SJCRH30 (cell line): Measurements from ENCODE around the gene HES7. TPM values are rescaled to one million over a fixed set of nuclear protein-coding genes. Genes with fewer than 3 reads are reported as not detected.
"Not testable (repeated sequence)": the region's sequence is repeated elsewhere in the genome, so short reads cannot be mapped to it uniquely, and the experiment has no call there.

Source experiments
- DNase-seq, 2 experiments: peaks; one replicate each; pipeline ENCODE4 v3.0.0-alpha.2; 2015 to 2020
- H3K27ac ChIP-seq: fragments of 250-450 bp; sonication (Bioruptor Pico); 2 replicates; pipeline ENCODE4 v1.5.1; 2020; ENCODE audit warnings: mild to moderate bottlenecking, moderate library complexity
- H3K27me3 ChIP-seq: fragments of 250-450 bp; sonication (Bioruptor Pico); 2 replicates; pipeline ENCODE4 v1.5.1; 2020; ENCODE audit warnings: mild to moderate bottlenecking, moderate library complexity
- H3K36me3 ChIP-seq: fragments of 250-450 bp; sonication (Bioruptor Pico); 2 replicates; pipeline ENCODE4 v1.5.1; 2020; ENCODE audit warnings: mild to moderate bottlenecking, moderate library complexity
- H3K4me1 ChIP-seq: fragments of 250-450 bp; sonication (Bioruptor Pico); 2 replicates; pipeline ENCODE4 v1.5.1; 2020; ENCODE audit warnings: mild to moderate bottlenecking, moderate library complexity
- H3K4me3 ChIP-seq: fragments of 250-450 bp; sonication (Bioruptor Pico); 2 replicates; pipeline ENCODE4 v1.5.1; 2020; ENCODE audit warnings: mild to moderate bottlenecking, moderate library complexity
- H3K9me3 ChIP-seq: fragments of 250-450 bp; sonication (Bioruptor Pico); replicated peaks from 2 replicates; pipeline ENCODE4 v1.5.1; 2020; ENCODE audit warnings: mild to moderate bottlenecking, moderate library complexity
- total RNA-seq: library from RNA; depleted of rRNA; stranded (reverse); fragments of >200 nt; shearing (Covaris generic); gene quantifications from 2 replicates; pipeline ENCODE4 v1.2.3, GENCODE V29; 2014

Gene HES7
- total RNA-seq, 1 experiment from 2014 or later, result 0.91 TPM

DNA sequence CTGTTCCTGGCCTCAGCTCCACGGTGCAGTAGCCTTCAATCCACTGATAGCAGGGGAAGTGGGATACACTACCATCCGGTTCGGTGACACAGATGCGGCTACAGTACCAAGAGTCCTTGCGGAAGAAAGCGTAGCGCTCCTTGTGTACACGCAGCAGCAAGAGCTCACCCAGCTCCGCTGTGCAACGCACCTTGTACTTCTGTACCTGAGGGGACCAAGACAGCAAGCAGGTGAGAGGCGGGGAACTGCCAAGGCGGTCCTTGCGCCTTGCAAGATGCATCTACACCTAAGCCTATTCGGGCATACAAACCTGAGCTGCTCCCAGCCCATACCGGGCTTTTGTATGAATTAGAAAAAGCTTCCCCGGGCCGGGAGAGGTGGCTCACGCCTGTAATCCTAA lies 7.1 kb downstream of the HES7 start:
- H3K4me1 ChIP-seq, result no peaks in the 10 kb centered on the region
- no peak for DNase-seq
- no peaks in the 10 kb centered on the region for H3K9me3 ChIP-seq
- no peak overlapping the region for H3K27ac ChIP-seq
- H3K36me3 ChIP-seq, result no peaks in the 10 kb centered on the region
- no peak overlapping the region for H3K4me3 ChIP-seq
- no peaks in the 10 kb centered on the region for H3K27me3 ChIP-seq

DNA sequence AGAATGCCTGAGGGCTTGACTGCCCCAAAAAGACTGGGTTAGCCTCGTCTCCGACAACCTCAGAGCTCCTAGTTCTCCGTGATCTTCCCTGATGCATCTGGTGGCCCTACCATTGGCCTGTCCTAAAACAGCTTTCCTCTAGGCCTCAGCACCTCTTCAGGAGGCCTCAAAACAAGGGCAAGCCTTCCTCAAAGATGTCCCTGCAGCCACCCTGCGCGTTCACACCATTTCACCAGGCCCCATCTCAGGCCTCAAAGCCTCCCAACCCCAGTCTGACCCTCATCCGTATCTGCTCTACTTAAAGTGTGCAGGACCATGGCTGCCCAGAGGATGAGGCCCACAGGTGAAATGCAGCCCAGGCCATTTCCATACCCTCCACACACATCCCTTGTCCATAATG lies 13.0 kb downstream of the HES7 start:
- no peak for DNase-seq
- H3K4me1 ChIP-seq, result no peaks in the 10 kb centered on the region
- no peak overlapping the region for H3K27ac ChIP-seq
- no peaks in the 10 kb centered on the region for H3K36me3 ChIP-seq
- H3K9me3 ChIP-seq, result no peaks in the 10 kb centered on the region
- H3K4me3 ChIP-seq, result no peak overlapping the region
- no peaks in the 10 kb centered on the region for H3K27me3 ChIP-seq

DNA sequence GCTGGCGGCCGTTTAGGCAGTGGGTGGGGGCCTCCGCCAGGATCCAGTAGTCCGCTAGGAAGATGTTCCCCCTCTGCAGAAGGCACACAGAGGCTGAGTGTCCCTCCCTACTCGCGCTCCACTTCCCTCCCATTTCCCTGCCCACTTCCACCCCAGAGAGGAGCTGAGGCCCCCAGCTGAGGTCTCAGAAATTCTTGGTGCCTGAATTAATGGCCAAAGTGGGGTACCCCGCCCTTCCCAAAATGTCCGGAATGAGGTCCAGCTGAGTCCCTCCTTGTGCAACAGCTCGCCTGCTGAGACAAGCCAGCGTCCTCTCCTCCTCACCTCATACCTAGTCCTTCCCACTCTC lies 13.5 kb downstream of the HES7 start:
- no peaks in the 10 kb centered on the region for H3K4me1 ChIP-seq
- no peaks in the 10 kb centered on the region for H3K9me3 ChIP-seq
- H3K27me3 ChIP-seq, result 0 out of 2 replicates have a peak, but pooled peaks cover under 1% of the 10 kb centered on the region
- DNase-seq, result no peak
- H3K4me3 ChIP-seq, result no peak overlapping the region
- no peaks in the 10 kb centered on the region for H3K36me3 ChIP-seq
- no peak overlapping the region for H3K27ac ChIP-seq

DNA sequence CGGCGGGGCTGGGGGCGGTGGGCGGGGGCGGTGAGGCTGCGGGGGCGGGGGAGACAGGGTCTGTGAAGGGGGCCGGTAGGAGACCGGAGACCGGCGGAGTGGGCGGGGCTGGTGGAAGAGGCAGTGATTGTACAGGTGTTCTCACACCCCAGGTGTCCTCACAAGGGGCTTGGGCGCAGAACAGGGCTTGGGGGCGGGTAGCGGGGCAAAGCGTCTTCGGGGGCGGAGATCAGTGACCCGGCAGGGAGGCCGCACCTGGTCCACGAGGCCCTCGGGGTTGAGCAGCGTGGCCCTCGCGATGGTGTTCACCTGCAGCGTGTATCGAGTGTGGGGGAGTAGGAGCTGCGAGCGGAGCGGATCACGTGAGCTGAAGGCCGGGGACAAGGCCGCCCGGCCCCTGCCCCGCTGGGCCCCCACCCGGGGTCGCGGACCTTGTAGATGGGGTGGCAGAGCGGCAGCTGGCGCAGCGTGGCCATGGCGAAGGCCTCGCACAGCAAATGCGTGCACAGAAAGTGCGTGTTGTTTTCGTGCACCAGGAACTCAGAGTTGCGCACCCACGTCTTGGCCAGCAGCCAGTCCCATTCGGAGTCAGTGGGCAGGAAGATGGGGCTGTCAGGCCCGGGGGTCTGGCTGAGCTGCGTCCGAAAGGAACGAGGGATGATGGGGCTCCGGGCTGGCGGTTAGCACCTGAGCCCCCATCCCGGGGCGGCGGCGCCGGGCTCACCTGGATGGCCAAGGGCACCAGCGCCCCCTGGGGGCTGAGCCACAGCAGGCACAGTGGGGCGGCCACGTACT lies 14.0 kb downstream of the HES7 start:
- Histone ChIP-seq H3K9me3 (no peaks in the 10 kb centered on the region), H3K36me3 (no peaks in the 10 kb centered on the region), H3K27ac (no peak overlapping the region), H3K27me3 (peaks cover 4% of the 10 kb centered on the region), H3K4me3 (no peak overlapping the region), H3K4me1 (no peaks in the 10 kb centered on the region)
- DNase-seq, result no peak

DNA sequence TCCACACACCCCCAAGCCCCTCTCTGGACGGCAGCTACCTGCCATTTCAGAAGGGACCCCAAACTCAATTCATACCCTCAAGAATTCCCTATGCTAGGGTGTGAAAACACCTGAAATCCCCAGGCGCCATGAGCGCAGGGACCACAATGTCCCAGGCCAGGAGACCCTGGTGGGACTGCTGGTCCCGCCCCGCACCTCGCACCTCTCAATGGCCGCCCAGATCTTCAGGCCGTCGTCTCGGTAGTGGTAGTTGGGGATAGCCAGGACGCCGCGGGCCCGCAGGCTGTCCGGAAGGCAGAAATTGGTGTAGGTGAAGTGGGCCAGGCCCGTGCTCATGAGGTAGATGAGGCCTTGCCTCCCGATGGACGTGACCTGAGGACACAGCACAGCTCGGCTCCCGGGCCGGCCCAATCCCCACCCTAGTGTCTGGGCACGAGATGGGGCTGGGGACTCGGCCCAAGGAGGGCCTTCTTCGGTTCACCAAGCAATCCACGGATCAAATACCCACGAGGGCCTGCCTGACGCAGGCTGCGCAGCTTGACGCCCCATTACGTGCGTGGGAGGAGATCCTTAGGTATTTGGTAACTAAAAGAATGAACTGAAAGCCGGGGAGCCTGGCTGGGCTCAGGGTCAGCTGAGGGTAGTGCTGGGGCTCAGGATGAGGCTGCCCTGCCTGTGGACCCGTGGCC lies 14.8 kb downstream of the HES7 start:
- Histone ChIP-seq H3K9me3 (no peaks in the 10 kb centered on the region), H3K4me1 (no peaks in the 10 kb centered on the region), H3K27me3 (peaks cover 9% of the 10 kb centered on the region), H3K4me3 (no peak overlapping the region), H3K36me3 (no peaks in the 10 kb centered on the region), H3K27ac (no peak overlapping the region)
- no peak for DNase-seq

GRCh38 chr17:8106980-8107379 lies 16.9 kb downstream of the HES7 start:
- H3K27me3 ChIP-seq, DNase-seq: not testable (repeated sequence)

DNA sequence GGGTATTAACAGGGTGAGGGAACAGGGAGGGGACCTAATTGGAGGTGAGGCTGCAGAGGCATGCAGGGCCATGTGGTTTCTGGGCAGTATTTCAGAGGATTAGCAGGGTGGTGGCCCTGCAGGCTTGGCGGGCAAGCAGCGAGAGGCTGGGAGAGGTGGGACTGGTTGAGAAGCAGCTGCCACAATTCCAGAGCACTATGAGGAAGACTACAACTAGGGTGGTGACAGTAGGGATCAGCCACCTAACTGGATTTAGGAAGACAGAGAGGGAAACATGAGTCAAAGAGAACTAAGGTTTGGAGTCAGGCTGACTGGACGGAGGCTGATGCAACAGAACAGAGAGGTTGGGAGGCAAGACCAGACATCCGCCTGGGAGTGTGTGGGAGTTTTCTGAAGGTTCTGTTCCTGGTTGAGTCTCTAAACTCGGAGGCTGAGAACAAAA lies 17.9 kb downstream of the HES7 start:
- H3K4me1 ChIP-seq, result no peaks in the 10 kb centered on the region
- H3K27ac ChIP-seq, result no peak overlapping the region
- H3K27me3 ChIP-seq, result peaks cover 9% of the 10 kb centered on the region
- no peaks in the 10 kb centered on the region for H3K36me3 ChIP-seq
- no peak overlapping the region for H3K4me3 ChIP-seq
- DNase-seq, result no peak
- no peaks in the 10 kb centered on the region for H3K9me3 ChIP-seq

More at GRCh38 chr17:8106980-8107379, 16.9 kb downstream of the HES7 start:
- H3K4me1 ChIP-seq, H3K36me3 ChIP-seq, H3K9me3 ChIP-seq, H3K27ac ChIP-seq, H3K4me3 ChIP-seq: not testable (repeated sequence)

GRCh38 chr17:8104911-8105310 lies 19.0 kb downstream of the HES7 start:
- no peak for DNase-seq
- no peak overlapping the region for H3K4me3 ChIP-seq
- H3K9me3 ChIP-seq, result no peaks in the 10 kb centered on the region
- H3K27me3 ChIP-seq, result peaks cover 9% of the 10 kb centered on the region
- H3K4me1 ChIP-seq, result no peaks in the 10 kb centered on the region
- no peak overlapping the region for H3K27ac ChIP-seq
- H3K36me3 ChIP-seq, result no peaks in the 10 kb centered on the region

DNA sequence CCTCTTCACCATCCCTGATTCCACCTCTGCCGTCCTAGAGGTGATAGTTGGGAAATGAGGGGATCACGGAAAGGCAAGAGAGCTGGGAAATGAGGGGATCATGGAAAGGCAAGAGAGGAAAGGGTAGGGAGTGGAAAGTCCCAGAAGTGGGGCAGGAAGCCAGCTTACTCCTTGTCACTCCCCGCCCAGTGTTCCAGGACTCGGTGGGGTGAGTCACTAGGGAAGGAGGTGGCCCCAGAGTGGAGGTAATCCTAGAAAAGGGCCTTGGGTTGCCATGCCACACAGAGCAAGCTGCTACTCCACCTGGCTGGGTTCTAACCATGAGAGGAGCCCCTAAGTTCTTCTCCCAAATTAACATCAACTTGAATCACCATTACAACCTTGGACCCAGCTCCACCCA lies 20.4 kb downstream of the HES7 start:
- H3K27me3 ChIP-seq, result peaks cover 9% of the 10 kb centered on the region

DNA sequence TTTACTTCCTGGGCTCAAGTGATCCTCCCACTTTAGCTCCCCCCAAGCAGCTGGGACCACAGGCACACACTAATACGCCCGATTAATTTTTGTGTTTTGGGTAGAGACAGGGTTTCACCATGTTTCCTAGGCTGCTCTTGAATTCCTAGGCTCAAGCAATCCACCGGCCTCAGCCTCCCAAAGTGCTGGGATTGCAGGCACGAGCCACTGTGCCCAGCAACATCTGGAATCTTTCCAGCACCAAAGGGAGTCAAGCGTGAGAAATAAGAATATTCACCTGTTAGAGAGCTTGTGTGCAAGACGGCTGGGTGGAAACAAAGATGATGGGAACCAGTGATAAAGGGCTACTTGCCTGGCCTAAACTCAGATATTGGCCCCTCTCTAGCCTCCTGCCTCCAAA lies 22.2 kb downstream of the HES7 start:
- Histone ChIP-seq H3K4me1 (no peaks in the 10 kb centered on the region), H3K27ac (no peak overlapping the region), H3K36me3 (no peaks in the 10 kb centered on the region), H3K9me3 (no peaks in the 10 kb centered on the region), H3K4me3 (no peak overlapping the region), H3K27me3 (peaks cover 9% of the 10 kb centered on the region)
- DNase-seq, result no peak

More for the DNA sequence above, 20.4 kb downstream of the HES7 start:
- H3K4me3 ChIP-seq, result no peak overlapping the region
- no peak for DNase-seq
- no peak overlapping the region for H3K27ac ChIP-seq
- no peaks in the 10 kb centered on the region for H3K9me3 ChIP-seq
- no peaks in the 10 kb centered on the region for H3K4me1 ChIP-seq
- H3K36me3 ChIP-seq, result no peaks in the 10 kb centered on the region

- no peak for DNase-seq
- peaks cover 9% of the 10 kb centered on the region for H3K27me3 ChIP-seq
- no peak overlapping the region for H3K4me3 ChIP-seq
- H3K27ac ChIP-seq, result no peak overlapping the region
- H3K4me1 ChIP-seq, result no peaks in the 10 kb centered on the region
- no peaks in the 10 kb centered on the region for H3K9me3 ChIP-seq
- no peaks in the 10 kb centered on the region for H3K36me3 ChIP-seq
Observed at GRCh38 chr17:8100763-8101162, 23.1 kb downstream of the HES7 start.

DNA sequence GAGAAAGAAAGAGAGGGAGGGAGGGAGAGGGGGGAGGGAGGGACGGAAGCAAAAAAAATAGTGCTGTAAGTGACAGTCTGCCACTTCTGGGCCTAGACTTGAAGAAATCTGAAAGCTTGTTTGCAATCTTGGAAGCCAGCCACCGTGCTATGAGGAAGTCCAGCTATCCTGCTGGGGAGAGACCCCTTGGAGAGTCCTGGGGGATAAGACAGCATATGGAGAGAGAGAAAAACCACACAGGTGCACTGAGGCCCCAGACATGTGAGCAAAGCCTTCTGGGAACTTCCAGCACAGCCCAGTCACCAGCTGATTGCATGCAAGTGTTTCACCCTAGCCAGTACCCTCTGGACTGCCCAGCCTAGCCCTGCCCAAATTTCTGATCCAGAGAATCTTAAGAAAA lies 23.8 kb downstream of the HES7 start:
- H3K27ac ChIP-seq, result no peak overlapping the region
- peaks cover 5% of the 10 kb centered on the region for H3K27me3 ChIP-seq
- no peaks in the 10 kb centered on the region for H3K4me1 ChIP-seq
- no peak for DNase-seq
- H3K9me3 ChIP-seq, result no peaks in the 10 kb centered on the region
- no peak overlapping the region for H3K4me3 ChIP-seq
- no peaks in the 10 kb centered on the region for H3K36me3 ChIP-seq

DNA sequence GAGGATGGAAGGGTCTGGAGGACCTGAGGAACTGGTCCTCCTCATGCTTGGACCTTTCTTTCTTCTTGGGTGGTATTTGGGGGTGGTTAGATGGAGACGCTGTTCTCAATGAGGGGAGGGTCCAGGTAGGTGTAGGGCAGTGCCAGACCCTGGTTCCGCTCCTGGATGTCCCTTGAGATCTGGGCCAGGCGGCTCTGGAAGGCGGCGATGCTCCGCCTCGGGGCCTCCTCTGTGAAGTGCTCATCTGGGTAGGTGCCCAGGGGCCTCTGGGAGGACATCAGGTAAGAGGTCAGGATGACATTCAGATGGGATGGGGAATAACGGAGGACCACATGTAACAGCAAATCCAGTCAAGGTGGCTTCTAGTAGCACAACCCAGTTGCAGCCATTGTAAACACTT lies 27.4 kb downstream of the HES7 start:
- H3K4me1 ChIP-seq, result no peaks in the 10 kb centered on the region
- H3K4me3 ChIP-seq, result no peak overlapping the region
- H3K36me3 ChIP-seq, result no peaks in the 10 kb centered on the region
- H3K27me3 ChIP-seq, result no peaks in the 10 kb centered on the region
- no peak for DNase-seq
- H3K9me3 ChIP-seq, result no peaks in the 10 kb centered on the region
- H3K27ac ChIP-seq, result no peak overlapping the region

DNA sequence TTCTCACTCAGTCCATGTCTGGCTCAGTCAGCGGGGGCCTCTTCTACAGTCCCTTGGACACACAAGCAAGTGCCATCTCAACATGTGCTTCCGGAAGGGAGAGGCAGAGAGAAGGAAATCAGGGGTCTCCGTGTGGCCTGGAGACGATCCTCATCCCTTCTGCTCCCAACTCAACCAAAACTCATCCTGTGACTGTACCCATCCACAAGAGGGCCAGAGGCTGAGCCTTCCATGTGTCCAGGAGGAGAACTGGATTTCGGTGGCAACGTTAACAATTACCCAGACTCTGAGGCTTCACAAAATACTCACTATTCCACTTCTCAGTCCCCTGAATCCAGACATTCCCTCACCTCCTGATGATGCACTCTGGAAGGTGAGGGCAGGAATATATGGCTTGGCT lies 28.5 kb downstream of the HES7 start:
- Histone ChIP-seq H3K27me3 (no peaks in the 10 kb centered on the region), H3K4me1 (no peaks in the 10 kb centered on the region)
- DNase-seq, result no peak

DNA sequence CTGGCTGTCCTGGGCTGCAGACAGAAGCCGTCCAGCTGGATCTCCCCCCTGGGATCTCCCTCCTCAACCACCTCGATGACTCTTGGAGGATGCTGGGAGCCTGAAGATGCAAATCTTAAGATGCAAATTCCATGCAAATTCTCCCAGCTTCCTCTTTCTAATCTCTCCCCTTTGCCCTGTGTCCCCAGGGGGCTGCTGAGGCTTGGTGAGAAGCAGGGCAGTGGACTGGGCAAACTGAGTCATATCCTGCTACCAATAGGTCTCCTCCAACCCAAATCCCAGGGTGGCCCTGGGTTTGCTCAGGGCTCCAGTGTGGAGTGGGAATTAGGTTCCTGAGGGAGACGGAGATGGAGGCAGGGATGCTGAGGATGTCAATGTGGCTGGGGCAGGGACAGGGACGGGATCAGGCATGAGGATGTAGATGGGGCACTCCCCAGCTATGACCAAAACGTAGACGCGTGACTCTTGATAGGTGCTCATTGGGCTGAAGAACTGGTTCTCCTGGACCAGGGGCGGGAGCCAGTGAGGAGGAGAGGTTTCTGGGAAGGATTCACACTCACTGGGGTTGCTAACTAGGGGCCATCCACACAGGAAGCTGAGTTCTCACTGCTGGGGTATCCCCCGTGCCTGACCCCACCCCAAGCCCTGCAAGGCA lies 32.7 kb downstream of the HES7 start:
- H3K4me1 ChIP-seq, result no peaks in the 10 kb centered on the region
- H3K9me3 ChIP-seq, result no peaks in the 10 kb centered on the region
- no peak overlapping the region for H3K27ac ChIP-seq
- H3K4me3 ChIP-seq, result no peak overlapping the region
- no peaks in the 10 kb centered on the region for H3K27me3 ChIP-seq
- H3K36me3 ChIP-seq, result no peaks in the 10 kb centered on the region
- DNase-seq, result no peak

More for the DNA sequence above, 28.5 kb downstream of the HES7 start:
- Histone ChIP-seq H3K27ac (no peak overlapping the region), H3K36me3 (no peaks in the 10 kb centered on the region), H3K9me3 (no peaks in the 10 kb centered on the region), H3K4me3 (no peak overlapping the region)
